SK-MEL-5 (cell line): ENCODE measurements around the gene CD83. TPM values are rescaled to one million over a fixed set of nuclear protein-coding genes. Genes with fewer than 3 reads are reported as not detected.

Experiments
- DNase-seq: peaks from one replicate; pipeline ENCODE4 v3.0.0-alpha.2; 2016; ENCODE audit warnings: low read depth, low spot score
- in situ Hi-C: cut with HindIII; loops from 2 replicates; pipeline ENCODE4 v1.10.0; 2016; ENCODE audit warnings: low sequenced_read_pairs, high pct_unique_total_duplicates, low pct_unique_long_range_greater_than_20kb
- small RNA-seq, 2 experiments: library from RNA; depleted of rRNA; stranded (forward); fragments of <200 nt; gene quantifications; one replicate each; pipeline ENCODE3, GENCODE V24; 2014
- total RNA-seq: library from RNA; depleted of rRNA; stranded (reverse); fragments of >200 nt; shearing (Covaris generic); gene quantifications from 2 replicates; pipeline ENCODE4 v1.2.3, GENCODE V29; 2014; rRNA removed

Gene CD83
- total RNA-seq, 1 experiment from 2014 or later: 43.5 TPM

GRCh38 chr6:14162826-14163225 lies 45.3 kb downstream of the CD83 start:
- in situ Hi-C loops: no loop called here

GRCh38 chr6:14165091-14165490 lies 47.5 kb downstream of the CD83 start:
- DNase-seq: no peak
- in situ Hi-C loops: no loop called here

More at GRCh38 chr6:14162826-14163225, 45.3 kb downstream of the CD83 start:
- no peak for DNase-seq

GRCh38 chr6:14166839-14167238 lies 49.3 kb downstream of the CD83 start:
- no peak for DNase-seq
- in situ Hi-C loops: no loop called here

GRCh38 chr6:14170128-14170527 lies 52.6 kb downstream of the CD83 start:
- in situ Hi-C loops: no loop called here

GRCh38 chr6:14172562-14172961 lies 55.0 kb downstream of the CD83 start:
- in situ Hi-C loops: no loop called here
- no peak for DNase-seq

More at GRCh38 chr6:14170128-14170527, 52.6 kb downstream of the CD83 start:
- no peak for DNase-seq

GRCh38 chr6:14174226-14174625 lies 56.7 kb downstream of the CD83 start:
- in situ Hi-C loops: no loop called here
- no peak for DNase-seq

- no peak for DNase-seq
- in situ Hi-C loops: no loop called here
Measured at GRCh38 chr6:14174996-14175395, 57.4 kb downstream of the CD83 start.

GRCh38 chr6:14176429-14176828 lies 58.9 kb downstream of the CD83 start:
- DNase-seq: no peak
- in situ Hi-C loops: no loop called here

- in situ Hi-C loops: no loop called here
Measured at GRCh38 chr6:14177413-14178082, 60.0 kb downstream of the CD83 start.

GRCh38 chr6:14178083-14178445 lies 60.5 kb downstream of the CD83 start:
- no peak for DNase-seq
- in situ Hi-C loops: no loop called here

More at GRCh38 chr6:14177413-14178082, 60.0 kb downstream of the CD83 start:
- no peak for DNase-seq

GRCh38 chr6:14180609-14181008 lies 63.0 kb downstream of the CD83 start:
- no peak for DNase-seq
- in situ Hi-C loops: no loop called here

GRCh38 chr6:14182916-14183315 lies 65.3 kb downstream of the CD83 start:
- no peak for DNase-seq
- in situ Hi-C loops: no loop called here

Small RNA genes lying within 50 kb of the gene (small RNA-seq; reads per million reads assigned to genes)
- gene RNU7-133P: 0 reads per million in 2 experiments

Other genes starting within 250 kb of the CD83 start
- gene RNF182, start 192.8 kb upstream of the CD83 start, total RNA-seq: 21.2 and 26.6 TPM in 2 replicates